Left ventricle myocardium inferior (tissue), 1 donor: ENCODE results near the gene BLVRB. TPM values are rescaled to one million over a fixed set of nuclear protein-coding genes. Genes with fewer than 3 reads are reported as not detected.
"Not testable (repeated sequence)": the region's sequence is repeated elsewhere in the genome, so short reads cannot be mapped to it uniquely, and the experiment has no call there.

Experiments used
- DNase-seq: peaks from one replicate; pipeline ENCODE4 v3.0.0-alpha.2; 2020
- H3K27ac ChIP-seq: fragments of 200-600 bp; replicated peaks from 2 replicates; pipeline ENCODE4 v1.8.0; 2021
- H3K27me3 ChIP-seq: fragments of 200-600 bp; 2 replicates; pipeline ENCODE4 v1.8.0; 2021; ENCODE audit warnings: low read depth
- H3K36me3 ChIP-seq: fragments of 200-600 bp; 2 replicates; pipeline ENCODE4 v1.8.0; 2021
- H3K4me1 ChIP-seq: fragments of 200-600 bp; 2 replicates; pipeline ENCODE4 v1.8.0; 2021
- H3K4me3 ChIP-seq: fragments of 200-600 bp; 2 replicates; pipeline ENCODE4 v1.8.0; 2021; ENCODE audit warnings: mild to moderate bottlenecking, moderate library complexity
- H3K9me3 ChIP-seq: fragments of 200-600 bp; replicated peaks from 2 replicates; pipeline ENCODE4 v1.8.0; 2021
- CTCF ChIP-seq: fragments of 200-600 bp; IDR thresholded peaks from 2 replicates; pipeline ENCODE4 v1.8.0; 2021; ENCODE audit warnings: antibody characterized with exemption, mild to moderate bottlenecking, borderline replicate concordance
- intact Hi-C: fragments of 100-400 bp; cut with micrococcal nuclease; formaldehyde crosslinking; loops from one replicate; pipeline ENCODE4 v1.11.0; 2022
- total RNA-seq: library from RNA; stranded (reverse); fragmentation: NEBNext Ultra II Directional; extraction: Animal tissue kit (Norgen Biotek cat#: 25700); gene quantifications from one replicate; pipeline ENCODE4 v1.2.1, GENCODE V29; 2021
- donor health status: DM: no; HTN: yes; CAD: no; lungs with severe emphysema.

The BLVRB gene
- total RNA-seq, 1 donor from 2014 or later = 91.3 TPM

GRCh38 chr19:40497214-40497613, 31.7 kb upstream of the BLVRB start:
- H3K9me3 ChIP-seq = no peaks in the 10 kb centered on the region
- no peak for DNase-seq
- no peak for TF ChIP-seq CTCF
- H3K27ac ChIP-seq = no peak overlapping the region
- no peaks in the 10 kb centered on the region for H3K4me1 ChIP-seq
- H3K27me3 ChIP-seq = peaks cover 5% of the 10 kb centered on the region
- H3K36me3 ChIP-seq = no peaks in the 10 kb centered on the region
- no peak overlapping the region for H3K4me3 ChIP-seq
- intact Hi-C loops = no loop called here

- no peak for DNase-seq
- intact Hi-C loops = no loop called here
- no peak overlapping the region for H3K27ac ChIP-seq
- no peaks in the 10 kb centered on the region for H3K36me3 ChIP-seq
- TF ChIP-seq CTCF = no peak
- H3K9me3 ChIP-seq = no peaks in the 10 kb centered on the region
- H3K27me3 ChIP-seq = no peaks in the 10 kb centered on the region
- H3K4me3 ChIP-seq = no peak overlapping the region
- H3K4me1 ChIP-seq = no peaks in the 10 kb centered on the region
Observed at GRCh38 chr19:40494191-40494838, 28.8 kb upstream of the BLVRB start.

- Histone ChIP-seq H3K4me1 (no peaks in the 10 kb centered on the region), H3K9me3 (no peaks in the 10 kb centered on the region), H3K36me3 (no peaks in the 10 kb centered on the region), H3K4me3 (no peak overlapping the region), H3K27me3 (no peaks in the 10 kb centered on the region), H3K27ac (no peak overlapping the region)
- intact Hi-C loops = no loop called here
- DNase-seq = no peak
- no peak for TF ChIP-seq CTCF
Observed at GRCh38 chr19:40493778-40494177, 28.2 kb upstream of the BLVRB start.

- no peaks in the 10 kb centered on the region for H3K36me3 ChIP-seq
- TF ChIP-seq CTCF = no peak
- H3K4me3 ChIP-seq = no peak overlapping the region
- no peak for DNase-seq
- H3K27me3 ChIP-seq = peaks cover 14% of the 10 kb centered on the region
- no peaks in the 10 kb centered on the region for H3K4me1 ChIP-seq
- H3K27ac ChIP-seq = no peak overlapping the region
- no peaks in the 10 kb centered on the region for H3K9me3 ChIP-seq
- intact Hi-C loops = no loop called here
Observed at GRCh38 chr19:40492274-40492673, 26.7 kb upstream of the BLVRB start.

- no peak for TF ChIP-seq CTCF
- no peak for DNase-seq
- intact Hi-C loops = no loop called here
- H3K4me3 ChIP-seq = no peak overlapping the region
- no peaks in the 10 kb centered on the region for H3K9me3 ChIP-seq
- H3K27ac ChIP-seq = no peak overlapping the region
- H3K27me3 ChIP-seq = peaks cover 14% of the 10 kb centered on the region
- H3K4me1 ChIP-seq = no peaks in the 10 kb centered on the region
- H3K36me3 ChIP-seq = no peaks in the 10 kb centered on the region
Observed at GRCh38 chr19:40489882-40490230, 24.3 kb upstream of the BLVRB start.

GRCh38 chr19:40486017-40486416, 20.5 kb upstream of the BLVRB start:
- TF ChIP-seq CTCF = no peak
- intact Hi-C loops = no loop called here
- no peak for DNase-seq

GRCh38 chr19:40475878-40476644, 10.5 kb upstream of the BLVRB start:
- H3K36me3 ChIP-seq, H3K27me3 ChIP-seq, H3K9me3 ChIP-seq, H3K4me3 ChIP-seq, H3K27ac ChIP-seq, DNase-seq, H3K4me1 ChIP-seq, intact Hi-C loops: not testable (repeated sequence)

More at GRCh38 chr19:40486017-40486416, 20.5 kb upstream of the BLVRB start:
- peaks cover 22% of the 10 kb centered on the region for H3K27me3 ChIP-seq
- H3K36me3 ChIP-seq = no peaks in the 10 kb centered on the region
- H3K27ac ChIP-seq = no peak overlapping the region
- no peaks in the 10 kb centered on the region for H3K9me3 ChIP-seq
- H3K4me3 ChIP-seq = no peak overlapping the region
- H3K4me1 ChIP-seq = no peaks in the 10 kb centered on the region
